Smooth muscle cell of the brain vasculature (primary cell): Measurements from ENCODE around the gene DAGLA.

ENCODE experiments used
- DNase-seq: peaks from one replicate; pipeline ENCODE4 v3.0.0-alpha.2; 2012; ENCODE audit warnings: low read depth, low spot score

The DAGLA gene

DNA sequence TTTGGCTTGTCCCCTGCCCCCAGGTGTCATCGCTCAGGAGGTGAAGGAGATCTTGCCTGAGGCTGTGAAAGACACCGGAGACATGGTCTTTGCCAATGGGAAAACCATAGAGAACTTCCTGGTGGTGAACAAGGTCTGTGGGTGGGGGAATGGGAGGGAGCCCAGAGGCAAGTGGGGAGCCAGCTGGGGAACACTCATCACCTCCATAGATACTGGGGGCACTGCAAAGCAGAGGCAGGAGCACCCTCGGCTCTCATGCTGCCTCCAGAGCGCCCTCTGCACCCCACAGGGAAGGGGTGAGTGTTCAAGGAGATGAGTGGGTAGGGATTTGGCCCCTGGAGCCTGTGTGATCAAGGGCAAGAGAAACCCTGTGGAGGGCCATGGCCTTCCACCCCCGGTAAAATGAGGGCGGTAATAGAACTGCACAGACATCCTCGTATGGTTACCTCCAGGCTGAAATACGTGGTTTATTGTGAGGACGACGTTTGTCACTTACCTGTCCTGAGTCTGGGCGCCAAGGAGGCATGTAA, 98.2 kb downstream of the DAGLA start:
- no peak for DNase-seq

DNA sequence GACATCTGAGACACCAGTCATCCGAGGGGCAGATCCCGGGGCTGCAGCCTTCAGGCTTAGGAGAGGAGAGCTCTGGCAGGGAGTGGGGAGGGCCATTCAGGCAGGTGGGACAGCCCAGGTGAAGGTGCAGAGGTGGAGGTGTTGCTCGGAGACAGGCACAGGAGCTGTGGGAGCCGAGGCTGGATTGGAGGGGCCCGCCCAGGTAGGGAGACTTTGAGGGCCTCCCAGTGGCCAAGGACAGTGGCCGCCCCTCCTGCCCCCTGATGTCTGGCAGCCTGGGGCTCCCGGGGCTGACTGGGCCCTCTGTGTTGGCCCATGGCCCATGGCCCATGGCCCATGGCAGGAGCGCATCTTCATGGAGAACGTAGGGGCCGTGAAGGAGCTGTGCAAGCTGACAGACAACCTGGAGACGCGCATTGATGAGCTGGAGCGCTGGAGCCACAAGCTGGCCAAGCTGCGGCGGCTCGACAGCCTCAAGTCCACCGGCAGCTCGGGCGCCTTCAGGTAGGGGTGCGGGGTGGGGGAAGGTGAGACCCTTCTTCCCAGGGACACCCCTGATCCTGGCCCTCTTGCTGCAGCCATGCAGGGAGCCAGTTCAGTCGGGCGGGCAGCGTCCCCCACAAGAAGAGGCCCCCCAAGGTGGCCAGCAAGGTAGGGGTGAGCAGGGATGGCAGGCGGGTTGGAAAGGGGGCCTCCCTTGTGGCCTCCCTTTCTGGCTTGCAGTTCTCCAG, 98.9 kb downstream of the DAGLA start:
- DNase-seq = no peak

DNA sequence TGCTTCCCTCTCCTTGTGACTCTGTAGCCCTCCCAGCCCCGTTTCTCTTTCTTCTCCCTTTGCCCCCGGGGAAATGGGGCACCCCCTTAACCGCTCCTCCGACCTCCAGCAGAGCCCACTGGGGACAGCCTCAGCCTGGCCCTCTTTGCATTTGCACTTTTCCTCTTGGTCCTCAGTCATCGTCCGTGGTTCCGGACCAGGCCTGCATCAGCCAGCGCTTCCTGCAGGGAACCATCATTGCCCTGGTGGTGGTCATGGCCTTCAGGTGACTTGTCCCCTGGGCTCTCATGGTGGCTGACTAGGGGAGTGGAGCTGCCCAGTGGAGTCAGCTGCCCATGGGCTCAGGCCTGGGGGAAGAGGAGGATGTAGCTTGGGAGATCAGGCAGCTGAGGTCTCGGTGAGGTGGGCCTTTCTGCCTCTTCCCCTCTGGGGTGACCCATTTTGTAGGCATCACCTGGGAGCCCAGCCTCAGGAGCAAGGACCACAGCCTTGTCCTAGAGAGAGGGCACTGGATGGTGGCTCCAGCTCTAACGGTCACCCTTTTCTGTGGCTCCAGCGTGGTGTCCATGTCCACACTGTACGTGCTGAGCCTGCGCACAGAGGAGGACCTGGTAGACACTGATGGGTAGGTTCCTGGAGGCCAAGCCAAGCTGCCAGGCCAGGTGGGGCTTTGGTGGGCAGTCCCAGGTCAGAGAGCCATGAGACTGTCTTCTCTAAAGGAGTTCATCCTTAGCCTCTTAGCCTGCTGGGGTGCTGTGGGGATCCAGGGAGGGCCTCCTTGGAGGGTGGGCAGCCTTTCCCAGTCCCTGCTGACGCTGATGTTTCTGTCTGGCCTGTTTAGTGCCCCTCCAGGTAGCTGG, 99.7 kb downstream of the DAGLA start:
- DNase-seq = no peak

DNA sequence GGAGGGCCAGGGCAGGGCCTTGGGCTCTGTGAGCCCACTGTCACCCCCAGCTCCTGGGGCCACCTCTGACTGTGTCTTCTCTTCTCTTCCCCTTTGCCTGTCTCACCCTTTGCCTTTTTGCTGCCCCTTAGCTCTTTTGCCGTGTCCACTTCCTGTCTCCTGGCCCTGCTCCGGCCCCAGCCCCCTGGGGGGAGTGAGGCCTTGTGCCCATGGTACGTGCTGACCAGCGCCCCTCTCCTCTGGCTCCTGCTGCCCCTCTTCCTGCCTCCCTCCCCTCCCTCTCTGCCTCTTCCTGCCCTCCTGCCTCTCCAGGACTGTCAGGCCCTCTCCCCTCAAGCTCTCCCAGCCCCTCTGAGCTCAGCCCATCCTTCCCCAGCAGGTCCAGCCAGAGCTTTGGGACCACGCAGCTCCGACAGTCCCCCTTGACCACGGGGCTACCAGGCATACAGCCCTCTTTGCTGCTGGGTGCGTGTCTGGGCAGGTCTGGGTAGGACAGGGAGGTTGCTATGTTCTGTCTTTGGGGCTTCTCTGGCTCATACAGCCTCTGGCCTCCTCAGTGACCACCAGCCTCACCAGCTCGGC, 100.5 kb downstream of the DAGLA start:
- no peak for DNase-seq

DNA sequence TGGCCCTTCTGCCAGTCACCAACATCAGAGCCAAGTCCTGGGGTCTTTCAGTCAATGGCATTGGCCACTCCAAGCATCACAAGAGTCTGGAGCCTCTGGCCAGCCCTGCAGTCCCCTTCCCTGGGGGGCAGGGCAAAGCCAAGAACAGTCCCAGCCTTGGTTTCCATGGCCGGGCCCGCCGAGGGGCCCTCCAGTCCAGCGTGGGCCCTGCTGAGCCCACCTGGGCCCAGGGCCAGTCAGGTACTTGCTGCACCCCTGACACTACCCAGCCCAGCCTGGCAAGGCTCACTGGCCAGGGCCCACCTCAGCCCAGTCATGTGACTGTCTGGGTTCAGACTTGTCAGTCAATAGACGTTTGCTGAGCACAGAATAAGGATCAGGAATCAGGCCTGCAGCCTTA, 101.4 kb downstream of the DAGLA start:
- no peak for DNase-seq

DNA sequence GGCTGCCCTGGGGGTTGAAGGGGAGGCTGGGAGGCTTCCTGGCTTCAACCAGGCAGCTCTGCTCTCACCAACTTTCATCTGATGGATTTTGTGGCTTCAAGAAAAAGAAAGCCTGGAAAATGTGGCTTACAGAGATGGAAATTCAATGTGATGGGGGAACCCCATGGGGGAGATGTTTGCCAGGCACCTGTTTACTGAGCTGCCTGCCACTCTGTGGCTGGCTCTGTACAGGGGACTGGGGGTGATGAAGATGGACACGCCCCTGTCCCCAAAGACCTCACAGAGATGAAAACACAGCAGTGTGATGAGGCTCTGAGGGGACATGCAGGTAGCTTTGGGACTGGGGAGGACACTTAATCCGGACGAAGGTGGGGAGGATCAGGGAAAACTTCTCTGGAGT, 102.1 kb downstream of the DAGLA start:
- DNase-seq = no peak

- DNase-seq = no peak
These were observed 102.7 kb downstream of the DAGLA start for GRCh38 chr11:61782841-61783240.

DNA sequence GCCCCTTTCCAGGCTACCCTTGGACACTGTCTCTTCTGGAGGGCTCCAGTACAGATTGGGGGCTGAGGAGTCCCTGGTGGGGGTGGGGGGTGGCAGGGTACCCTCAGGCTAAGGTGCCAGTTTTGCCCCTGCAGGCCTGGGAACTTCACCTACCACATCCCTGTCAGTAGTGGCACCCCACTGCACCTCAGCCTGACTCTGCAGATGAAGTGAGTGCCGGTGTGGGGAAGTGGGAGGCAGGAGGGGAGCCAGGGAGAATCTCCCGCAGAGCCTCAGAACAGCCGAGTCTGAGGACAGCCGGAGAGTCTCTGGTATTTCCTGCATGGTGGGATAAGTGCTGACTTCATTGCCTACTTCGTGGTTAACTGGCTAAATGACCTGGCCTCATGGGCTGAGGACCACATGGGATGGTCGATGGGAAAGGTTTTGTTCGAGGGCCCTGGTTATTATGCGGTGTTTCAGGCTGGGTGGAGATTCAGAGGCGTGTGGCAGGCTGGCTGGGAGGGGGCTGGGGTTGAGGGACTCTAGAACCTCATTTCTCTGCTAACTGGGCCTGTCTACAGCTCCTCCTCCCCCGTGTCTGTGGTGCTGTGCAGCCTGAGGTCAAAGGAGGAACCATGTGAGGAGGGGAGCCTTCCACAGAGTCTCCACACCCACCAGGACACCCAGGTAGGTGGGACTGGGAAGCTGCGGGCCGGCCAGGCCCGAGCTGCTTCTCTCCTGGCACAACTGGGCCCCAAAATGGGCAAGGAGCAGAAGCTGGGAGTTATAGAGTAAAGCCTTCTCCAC, 103.7 kb downstream of the DAGLA start:
- peak; percentile 46 for DNase-seq

DNA sequence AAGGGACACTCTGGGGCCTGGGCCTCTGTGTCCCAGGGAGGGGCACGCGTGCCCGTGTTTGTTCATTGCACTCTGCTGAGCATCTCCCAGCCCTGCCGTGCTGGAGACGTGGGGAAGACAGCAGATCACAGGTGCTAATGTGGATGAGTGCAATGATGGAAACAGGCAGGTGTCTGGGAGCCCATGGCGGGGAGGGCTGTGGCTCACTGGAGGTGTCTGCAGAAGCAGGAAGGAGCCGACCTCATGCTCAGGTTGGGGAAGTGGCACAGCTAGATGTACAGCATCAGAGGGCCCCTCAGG, 104.3 kb downstream of the DAGLA start:
- DNase-seq = no peak

- no peak for DNase-seq
These were observed 105.7 kb downstream of the DAGLA start for GRCh38 chr11:61785837-61786402.

DNA sequence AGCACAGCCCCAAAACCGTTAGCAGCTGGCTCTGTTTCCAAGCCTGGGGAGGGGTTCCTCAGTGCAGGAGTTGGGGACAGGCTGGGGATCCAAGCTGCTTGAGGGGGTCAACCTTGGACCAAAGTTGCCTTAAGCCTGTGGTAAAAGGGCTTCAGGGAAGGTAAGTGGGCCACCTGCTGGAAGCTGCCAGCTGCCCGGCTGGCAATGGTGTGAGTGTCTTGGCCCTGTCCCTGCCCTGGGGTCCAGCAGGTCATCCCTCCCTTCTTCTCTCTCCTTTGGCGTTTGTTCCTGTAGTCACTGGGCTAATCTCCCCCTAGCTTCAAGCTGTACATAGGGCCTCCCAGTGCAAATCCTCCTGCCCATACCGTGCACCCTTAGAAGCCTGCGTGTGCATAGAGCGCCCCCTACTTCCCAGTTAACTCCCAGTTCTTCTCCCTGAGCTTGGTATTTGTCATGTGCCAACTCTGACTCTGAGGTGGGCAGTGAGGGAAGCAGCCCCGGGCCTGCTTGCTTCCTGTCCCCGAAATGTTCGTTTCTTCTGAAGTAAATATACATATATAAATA, 107.8 kb downstream of the DAGLA start:
- DNase-seq = peak; percentile 24

DNA sequence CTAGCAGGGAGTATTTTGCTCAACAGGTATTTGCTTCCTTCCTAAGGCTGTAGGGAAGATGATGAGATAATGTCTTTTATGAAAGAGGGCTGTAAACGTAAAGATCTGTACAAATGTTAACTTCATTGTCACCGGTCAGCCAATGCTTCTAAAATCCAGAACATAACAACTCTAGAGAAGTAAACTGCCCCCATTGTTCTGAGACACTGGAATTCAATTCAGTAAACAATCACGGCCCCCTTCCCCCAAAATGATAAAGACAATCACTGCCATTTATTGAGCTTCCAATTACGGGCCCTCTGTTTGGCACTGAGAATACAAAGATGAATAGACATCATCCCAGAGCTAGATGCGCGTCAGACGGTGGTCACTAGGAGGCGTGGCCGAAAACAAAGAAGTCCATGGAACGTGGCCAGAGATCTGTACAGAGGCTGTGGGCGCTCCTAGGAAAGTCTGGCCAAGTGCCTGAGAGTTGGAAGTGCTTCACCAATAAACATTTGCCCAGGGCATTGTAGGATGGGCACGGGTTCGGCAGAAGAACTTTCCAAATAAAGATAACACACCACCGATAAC, 111.6 kb downstream of the DAGLA start:
- no peak for DNase-seq

- peak; percentile 88 for DNase-seq
These were observed 112.3 kb downstream of the DAGLA start, which contains the start of the genes FEN1 and TMEM258 for GRCh38 chr11:61792310-61793082. Gene FEN1 (plus strand): TSS chr11:61792911. CDS start chr11:61795362, 2,451 bp downstream. Gene TMEM258 (minus strand): TSS chr11:61792599. CDS start chr11:61792558, 41 bp downstream.

DNA sequence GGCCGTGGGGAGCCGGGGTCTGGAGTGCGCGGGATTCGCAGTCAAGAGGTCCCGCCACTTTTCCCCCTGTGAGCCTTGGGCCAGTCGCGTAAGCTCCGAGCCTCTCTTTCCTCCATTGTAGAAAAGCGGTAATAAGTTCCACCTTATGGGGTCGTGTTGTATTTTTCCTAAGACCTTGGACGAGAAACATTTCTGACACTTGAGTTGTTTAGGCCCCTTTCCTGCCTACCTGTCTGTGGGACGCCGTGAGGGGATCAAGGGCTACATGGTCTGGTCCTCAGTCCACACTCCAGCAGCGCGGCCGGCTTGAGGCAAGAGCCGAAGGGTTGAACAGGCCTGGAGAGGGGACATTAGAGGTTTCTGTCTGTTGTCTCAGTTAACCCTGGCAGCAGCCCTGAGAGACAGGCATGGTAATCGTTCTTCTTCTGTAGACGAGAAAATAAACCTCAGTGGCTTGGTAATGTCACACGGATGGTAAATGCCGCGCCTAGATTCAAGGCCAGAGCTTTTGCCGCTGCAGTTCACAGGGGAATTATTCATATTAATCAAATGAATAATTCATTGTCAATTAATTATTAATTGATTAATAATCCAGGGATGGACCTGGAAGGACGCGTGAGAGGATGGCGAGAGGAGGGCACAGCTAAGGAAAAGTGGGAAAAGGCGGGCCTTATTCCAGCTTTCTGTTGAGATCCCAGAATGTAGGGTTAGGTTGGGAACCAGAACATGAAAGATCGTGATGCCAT, 113.1 kb downstream of the DAGLA start:
- no peak for DNase-seq

DNA sequence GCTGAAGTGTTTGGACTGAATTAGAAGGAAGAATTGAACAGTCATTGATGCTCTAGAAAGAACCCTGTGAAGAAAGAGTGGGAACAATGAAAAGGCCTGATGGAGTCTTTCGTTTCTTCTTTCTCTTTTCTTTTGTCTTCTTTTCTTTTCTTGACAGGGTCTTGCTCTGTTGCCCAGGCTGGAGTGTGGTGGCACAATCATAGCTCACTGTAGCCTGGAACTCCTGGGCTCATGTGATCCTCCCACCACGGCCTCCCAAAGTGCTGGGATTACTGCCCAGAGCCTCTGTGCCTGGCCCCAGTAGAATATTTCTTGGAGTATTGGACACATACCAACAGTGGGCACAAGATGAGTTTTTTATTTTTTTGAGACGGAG, 113.6 kb downstream of the DAGLA start:
- no peak for DNase-seq

DNA sequence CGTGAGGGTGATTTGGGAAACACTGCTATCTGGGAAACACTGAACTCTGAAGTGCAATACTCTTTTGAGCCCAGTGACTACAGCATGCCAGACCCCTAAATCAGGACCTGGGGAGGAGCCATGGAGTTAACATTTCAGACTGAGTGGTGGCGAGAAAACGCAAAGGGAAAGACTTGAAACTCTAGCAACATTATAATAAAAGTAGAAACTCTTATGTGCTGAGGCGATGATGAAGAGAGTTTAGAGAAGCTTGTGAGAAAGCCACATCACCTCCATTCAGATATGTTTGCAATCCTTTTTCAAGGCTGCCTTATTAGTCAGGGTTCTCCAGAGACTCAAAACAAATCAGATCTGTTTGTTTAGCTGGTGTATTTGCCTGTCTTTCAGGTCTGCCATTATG, 114.4 kb downstream of the DAGLA start:
- no peak for DNase-seq

DNA sequence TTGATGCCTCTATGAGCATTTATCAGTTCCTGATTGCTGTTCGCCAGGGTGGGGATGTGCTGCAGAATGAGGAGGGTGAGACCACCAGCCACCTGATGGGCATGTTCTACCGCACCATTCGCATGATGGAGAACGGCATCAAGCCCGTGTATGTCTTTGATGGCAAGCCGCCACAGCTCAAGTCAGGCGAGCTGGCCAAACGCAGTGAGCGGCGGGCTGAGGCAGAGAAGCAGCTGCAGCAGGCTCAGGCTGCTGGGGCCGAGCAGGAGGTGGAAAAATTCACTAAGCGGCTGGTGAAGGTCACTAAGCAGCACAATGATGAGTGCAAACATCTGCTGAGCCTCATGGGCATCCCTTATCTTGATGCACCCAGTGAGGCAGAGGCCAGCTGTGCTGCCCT, 115.3 kb downstream of the DAGLA start:
- no peak for DNase-seq

- DNase-seq = no peak
These were observed 115.8 kb downstream of the DAGLA start for GRCh38 chr11:61795876-61796526.
